Activated CD4-positive, CD25-positive, alpha-beta regulatory T cell treated with anti-CD3 and anti-CD28 coated beads, Interleukin-2, amount 50 U/mL, for 16 hours (primary cell): ENCODE results near the gene RPL29.

Experiments
- DNase-seq: peaks from one replicate; pipeline ENCODE4 v3.0.0-alpha.2; 2020; ENCODE audit warnings: low read depth, low spot score

RPL29 gene

DNA sequence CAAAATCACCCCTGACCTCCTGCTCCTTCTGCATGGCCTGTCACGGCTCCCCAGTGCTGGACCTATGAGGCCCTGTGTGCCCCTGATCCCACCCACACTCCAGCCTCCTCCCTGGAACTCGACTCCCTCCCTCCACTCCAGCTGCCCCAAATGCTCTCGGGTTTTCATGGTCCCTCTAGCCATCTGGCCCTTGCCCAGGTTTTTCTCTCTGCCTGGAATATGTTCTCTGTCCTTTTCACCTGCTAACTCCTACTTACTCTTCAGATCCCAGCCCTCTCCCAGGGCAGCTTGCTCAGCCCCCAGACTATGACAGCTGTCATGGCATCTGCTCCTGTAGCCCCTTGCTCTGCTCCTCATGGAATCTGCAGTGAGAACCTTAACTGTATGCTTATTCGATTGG, 30.3 kb upstream of the RPL29 start:
- DNase-seq: no peak

DNA sequence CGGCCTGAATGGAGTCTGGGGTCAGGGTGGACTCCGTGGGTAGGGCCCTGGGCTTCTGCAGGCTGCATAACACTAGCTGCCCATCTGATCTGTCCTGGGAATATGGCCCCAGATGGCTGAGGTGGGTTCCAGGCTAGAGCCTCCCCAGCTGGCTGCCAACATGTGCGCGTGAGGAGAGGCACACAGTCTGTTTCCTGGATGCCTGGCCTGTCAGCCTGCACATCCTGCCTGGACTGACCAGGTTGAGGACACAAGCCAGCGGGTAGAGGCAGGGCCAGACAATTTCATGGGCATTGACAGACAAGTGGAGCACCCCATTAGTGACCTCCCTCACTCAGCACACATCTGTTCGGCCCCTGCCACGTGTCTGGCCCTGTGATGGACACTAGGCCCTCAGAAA, 29.8 kb upstream of the RPL29 start:
- no peak for DNase-seq

DNA sequence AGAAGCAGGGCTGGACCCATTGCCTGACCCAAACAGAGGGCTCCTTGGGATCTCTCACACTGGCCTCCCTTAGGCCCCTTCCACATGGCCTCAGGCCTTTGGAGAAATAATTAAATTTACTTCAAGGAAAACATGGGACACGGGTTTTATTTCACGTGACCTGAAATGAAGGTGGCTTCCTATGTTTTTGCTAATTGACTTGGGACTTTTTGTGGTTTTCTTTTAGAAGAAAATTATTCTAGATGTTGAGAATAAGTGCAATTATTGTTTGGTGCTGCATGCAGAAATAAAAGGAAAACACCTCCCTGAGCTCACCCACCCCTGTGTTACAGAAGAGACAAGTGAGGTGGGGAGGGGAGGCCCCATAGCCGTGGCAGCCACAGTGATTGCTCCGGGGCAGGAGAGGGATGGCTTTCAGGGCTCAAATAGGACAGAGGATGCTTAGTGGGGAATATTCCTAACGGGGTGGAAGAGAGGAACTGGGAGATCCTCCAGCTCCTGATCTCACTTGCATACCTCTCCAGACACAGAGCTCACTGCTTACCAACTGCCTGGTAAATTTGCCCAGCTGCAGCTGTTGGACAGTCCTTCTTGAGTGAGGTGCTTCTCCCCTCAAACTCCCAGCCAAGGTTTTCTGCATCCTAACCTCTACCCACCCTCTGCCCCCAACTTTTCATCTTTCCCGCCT, 29.2 kb upstream of the RPL29 start:
- DNase-seq: no peak

DNA sequence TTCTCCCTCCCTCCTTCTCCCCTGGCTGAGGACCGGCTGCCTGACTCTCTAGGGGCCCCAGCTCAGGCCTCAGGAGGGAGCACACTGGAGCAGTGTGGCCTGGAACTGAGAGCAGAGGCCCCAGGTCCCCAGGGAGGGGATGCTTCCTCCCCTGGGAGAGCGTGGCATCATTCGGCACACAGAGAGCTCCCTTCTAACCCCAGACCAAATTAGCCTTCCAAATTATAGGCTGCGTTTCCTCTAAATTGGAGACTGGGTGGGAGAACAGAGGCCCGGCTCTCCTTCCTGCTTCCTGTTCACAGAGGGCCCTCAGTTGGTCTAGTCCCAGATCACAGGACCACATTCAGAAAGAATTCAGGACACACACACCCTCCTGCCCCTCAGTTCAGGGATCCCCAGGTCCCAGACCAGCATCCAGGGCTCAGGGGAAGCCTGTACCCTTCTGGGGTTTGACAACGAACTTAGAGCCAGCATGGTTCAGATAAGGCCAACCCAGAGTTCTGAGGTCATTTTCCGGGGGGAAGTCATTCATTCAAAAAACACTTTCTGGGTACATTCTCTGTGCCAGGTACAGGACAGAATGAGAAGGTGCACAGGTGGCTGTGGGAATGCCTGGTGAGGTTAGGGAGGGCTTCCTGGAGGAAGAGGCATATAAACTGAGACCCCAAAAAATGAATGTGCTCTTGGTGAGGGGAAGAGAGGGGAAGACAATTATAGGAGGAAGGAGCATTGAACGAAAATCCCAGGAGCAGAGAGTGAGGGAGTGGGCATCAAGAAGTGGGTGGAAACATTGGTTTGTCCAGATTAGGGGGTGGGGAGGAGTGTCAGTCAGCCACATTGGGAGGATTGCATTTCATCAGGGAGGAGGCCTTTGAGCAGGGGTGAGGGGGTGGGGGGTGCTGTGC, 28.4 kb upstream of the RPL29 start:
- DNase-seq: no peak

DNA sequence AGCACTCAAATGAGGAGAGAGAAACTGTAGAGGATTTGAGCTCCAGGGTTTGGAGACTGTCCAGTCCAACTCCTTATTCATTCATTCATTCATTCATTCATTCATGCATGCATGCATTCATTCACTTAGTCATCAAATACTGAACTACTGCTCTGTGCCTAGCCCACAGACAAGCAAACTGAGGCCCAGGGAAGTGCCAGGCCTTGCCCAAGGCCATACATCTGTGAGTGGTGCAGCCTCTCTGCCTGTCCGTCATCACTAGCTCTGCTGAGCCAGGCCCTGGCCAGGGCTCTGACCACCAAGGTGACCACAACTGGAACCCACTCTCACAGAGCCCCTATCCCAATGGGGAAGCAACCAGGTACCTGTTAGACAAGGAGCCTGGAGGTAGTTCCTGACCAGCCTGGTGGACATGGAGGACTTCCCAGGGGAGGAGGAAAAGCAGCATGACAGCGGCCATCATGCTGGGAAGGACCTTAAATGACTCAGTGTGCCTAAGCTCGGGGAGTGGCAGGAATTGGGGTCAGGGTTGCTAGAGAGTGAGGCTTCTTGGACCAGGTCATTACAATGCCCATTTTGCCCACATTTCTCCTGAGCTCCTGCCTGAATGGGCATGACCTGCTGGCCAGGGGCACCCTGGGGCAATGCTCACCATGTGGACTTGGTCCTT, 27.5 kb upstream of the RPL29 start:
- DNase-seq: no peak

DNA sequence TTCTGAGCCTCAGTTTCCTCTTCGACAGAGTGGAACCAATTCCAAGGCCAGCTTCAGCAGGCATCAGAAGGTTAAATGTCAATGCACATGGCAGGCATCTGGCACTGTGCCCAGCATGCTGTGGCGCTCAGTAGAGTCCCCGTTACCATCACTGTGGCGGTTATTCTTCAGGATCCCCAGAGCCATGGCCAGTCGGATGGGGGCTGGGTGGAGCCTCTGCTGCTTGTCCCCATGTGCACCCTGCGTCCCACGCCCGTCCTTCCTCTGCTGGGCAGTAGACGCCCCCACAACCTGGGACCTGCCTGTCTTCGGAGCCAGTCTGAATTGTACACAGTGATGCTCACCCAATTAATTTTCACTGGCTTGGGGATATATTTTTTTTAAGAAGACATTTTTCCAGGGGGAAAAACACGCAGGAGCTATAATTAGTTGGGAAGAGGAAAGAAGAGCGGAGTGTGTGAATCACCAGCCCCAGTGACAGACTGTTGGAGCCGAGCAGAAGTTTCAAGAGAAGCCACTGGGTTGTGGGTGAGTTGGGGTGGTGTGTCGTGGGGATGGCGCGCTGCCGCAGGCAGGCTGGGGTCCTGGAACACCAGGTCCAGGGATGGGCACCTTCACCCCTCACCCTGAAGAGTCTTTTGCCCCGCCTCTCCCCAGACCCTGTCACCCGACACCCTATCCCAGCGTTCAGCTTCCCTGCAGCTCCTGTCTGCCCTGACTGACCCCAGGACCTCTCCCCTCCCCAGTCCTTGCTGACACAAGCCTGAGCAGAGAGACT, 26.8 kb upstream of the RPL29 start:
- DNase-seq: no peak

DNA sequence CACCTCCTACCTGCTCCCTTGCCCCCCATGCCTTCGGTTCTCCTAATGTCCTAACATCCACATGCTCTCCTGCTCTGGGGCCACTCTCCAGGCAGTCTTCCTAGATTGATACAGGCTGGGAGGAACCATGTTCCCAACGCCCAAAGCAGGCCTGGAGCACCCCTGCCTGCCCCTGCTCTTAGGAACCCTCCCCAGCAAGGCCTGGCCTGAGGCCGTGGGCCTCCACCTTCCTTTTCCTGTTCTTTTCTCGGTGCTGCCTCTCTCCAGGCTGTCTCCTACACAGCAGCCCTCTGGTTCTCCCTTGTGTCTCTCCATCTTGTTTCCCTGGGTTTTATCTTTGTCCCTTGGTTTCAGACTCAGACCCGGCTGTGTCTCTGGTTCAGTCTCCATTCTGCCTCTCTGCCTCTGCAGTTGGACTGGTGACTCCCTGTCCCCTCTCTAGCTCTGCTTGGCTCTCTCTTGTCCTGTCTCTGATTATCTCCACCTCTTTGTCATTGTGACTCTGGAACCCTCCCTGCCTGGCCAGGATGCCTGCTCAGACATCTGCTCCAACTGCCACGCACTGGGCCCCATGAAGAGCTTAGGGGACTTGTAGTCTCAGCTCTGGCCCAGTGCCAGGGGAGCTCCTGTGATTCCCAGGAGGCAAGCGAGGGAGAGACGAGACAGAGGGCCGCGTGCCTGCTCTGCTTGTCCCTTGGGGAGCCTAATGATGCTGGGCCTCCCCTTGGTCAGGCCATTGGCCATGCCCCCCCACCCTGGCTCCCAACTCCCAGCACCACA, 26.0 kb upstream of the RPL29 start:
- DNase-seq: no peak

DNA sequence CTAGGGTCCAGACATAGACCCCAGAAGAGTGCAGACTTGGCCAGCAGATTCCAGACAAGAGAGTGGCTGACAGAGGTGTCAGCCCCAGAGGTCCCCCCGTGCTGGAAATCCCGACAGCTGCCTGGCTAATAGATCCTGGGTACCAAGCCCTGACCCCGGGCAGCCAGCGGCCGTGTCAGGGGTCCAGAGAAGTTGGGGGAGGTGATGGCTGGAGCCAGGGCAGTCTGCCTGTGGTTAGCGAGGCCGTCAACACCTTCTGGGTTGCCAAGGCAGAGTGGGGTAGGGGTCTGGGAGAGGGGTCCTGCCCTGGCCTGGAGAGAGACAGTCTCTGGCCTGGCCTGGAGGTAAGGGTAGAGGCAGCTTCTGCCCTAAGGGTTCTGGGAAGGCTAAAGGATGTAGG, 25.1 kb upstream of the RPL29 start:
- no peak for DNase-seq

DNA sequence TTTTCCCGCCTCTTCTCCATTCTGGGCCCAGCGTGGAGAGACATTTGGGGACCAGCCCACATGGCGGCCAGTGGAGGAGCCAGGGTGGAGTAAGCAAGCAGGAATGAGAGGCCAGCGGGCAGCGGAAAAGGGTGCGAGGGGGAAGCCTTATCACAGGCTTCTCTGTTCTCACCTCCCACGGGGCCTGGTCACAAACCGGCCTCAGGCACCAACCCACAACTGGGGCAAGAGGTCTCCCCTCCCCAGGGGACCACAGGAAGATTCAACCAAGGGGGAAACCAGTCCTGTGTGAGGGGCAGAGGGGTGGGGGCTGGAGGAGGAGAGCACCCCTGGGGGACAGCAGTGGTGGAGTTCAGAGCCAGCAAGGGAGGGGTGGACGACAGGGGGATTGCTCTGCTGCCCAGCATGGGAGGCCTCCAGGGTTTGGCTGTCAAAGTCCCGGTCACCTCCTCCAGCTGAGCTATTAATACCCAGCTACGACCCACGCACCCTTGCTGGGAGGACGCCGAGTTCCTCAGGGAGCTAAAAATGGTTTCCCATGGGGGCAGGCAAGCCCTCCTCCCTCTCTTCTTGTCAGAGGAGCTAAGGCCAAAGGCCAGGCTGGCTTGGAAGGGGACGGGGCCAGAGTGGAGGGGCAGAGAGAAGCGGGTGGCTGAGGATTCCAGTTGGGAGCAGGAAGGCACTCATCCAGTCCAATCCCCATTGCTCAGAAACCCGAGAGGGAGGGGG, 23.8 kb upstream of the RPL29 start:
- DNase-seq: no peak

DNA sequence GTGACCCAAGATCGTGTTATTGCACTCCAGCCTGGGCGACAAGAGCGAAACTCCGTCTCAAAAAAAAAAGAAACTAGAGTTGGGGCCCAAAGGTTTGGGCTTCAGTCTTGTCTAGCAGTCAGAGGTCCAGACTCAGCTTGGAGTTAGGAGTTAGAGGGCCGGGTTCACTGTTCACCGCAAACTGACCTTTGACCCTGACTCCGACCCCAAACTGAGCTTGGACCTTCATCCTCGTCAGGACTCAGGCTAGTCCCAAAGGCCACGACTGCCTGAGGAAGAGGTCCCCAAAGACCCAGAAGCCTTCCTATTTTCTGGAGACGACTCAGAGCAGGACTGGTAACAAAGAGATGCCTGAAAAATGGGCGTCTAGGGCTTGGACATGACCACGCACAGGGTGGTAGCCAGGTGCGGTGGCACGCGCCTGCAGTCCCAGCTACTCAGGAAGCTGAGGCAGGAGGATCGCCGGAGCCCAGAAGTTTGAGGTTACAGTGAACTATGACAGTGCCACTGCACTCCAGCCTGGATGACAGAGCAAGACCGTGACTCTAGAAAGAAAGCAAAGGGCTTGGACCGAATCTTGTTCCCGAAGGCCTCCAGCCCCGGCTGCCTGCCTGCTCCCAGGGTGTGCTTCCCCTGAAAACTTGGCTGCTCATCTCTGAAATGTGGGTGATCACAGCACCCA, 22.8 kb upstream of the RPL29 start:
- DNase-seq: no peak

DNA sequence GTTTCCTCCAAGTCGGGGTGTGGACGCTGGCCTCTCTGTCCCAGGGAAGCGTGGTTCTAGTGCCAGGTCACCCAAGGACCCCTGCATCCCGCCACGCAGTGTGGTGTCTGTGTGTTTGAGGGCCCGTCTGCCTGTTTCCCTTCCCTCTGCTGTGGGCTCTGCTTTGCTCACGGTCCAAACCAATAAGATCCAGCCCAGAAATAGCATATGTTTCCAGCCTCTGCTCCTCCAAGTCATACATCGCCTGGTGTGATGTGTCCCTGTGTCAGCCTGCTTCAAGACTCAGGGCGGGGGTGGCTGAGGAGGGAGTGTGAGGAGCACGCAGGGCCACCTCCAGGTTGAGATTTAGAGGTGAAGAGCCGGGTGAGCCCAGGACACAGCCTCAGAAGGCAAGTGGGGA, 21.9 kb upstream of the RPL29 start:
- DNase-seq: no peak

DNA sequence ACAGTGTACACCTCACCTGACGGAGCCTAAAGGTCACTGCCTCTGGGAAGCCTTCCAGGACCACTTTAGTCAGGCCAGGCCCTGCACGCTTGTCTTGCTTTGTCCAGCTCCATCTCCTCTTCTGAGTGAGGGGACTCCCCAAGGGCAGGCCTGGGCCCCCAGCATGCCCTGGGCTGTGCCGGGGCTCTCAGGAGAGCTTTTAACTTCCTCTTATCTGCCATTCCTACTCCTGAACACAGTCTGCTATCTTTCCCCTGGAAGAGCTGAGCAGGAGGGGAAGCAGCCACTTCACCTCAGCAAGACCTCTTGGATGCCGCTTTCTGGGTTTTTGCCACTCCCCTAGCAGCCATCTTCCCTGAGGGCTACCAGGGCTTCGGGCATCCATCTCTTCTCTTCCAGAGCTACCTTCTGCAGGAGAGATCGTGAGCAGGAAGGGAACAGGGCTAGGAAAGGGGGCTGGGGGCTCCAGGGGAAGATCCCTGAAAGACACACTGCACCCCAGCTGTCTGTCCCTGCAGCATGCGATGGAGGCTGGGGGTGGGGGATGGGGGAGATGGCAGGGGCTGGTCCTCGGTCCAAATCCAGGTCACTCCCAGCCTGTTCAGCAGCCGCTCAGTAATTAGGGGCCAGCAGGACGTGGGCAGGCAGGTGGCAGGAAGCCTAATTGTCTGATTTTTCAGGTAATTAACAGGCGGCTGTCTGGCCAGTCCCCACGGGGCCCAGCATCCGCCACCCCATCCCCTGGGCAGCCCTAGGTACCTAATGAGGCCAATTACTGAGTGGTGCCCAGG, 19.9 kb upstream of the RPL29 start:
- DNase-seq: no peak

DNA sequence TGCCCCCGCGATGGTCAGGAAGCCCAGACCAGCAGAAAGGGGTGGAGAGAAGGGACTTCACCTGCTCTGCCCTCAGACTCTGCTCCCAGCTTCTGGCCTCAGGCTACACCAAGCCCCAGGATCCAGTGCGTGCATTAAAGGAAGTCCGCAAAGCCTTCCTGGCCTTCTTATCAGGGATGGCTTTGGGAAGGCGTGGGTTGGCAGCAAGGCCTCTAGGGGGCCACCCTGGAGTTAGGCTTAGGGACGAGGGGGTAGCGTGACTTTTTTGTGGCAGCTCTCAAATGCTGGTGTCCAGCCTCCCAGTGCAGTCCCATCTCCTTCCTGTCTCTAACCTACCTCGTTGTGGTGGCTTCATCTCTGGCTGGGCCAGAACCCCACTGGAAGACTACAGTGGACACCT, 18.9 kb upstream of the RPL29 start:
- no peak for DNase-seq

DNA sequence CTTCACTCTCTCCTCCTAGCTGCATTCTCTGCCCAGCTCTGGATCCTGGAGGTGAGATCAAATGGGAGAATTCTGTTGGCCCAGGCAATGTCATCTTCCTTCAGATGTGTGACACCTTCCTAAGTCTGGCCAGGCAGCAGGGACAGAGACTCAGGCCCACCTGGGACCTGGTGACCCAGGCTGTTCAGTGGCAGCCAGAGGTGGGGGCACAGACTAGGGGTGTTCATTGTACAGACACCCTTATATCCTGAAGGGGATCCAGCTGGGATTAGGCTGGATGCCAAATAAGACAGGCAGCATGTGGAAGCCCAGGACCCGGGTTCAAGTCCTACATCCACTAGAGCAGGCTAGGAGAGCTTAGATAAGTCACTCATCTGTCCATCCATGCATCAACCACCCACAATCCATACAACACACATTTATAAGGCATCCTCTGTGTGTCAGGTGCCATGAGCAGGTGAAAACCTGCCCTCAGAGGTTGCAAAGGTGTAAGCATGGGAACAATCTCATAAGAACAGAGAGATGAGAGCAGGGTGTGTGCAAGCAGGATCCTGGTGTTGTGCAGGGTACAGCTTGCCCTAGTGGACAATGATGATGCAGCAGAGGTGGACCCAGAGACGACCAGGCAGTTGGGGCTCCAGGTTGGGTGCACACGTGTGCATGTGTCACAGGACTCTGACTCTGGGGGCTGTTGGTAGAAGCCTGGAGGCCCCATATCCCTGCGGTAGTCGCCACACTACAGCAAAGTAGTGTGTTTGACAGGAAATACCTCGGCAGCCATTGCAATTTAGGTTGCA, 18.3 kb upstream of the RPL29 start:
- DNase-seq: no peak

DNA sequence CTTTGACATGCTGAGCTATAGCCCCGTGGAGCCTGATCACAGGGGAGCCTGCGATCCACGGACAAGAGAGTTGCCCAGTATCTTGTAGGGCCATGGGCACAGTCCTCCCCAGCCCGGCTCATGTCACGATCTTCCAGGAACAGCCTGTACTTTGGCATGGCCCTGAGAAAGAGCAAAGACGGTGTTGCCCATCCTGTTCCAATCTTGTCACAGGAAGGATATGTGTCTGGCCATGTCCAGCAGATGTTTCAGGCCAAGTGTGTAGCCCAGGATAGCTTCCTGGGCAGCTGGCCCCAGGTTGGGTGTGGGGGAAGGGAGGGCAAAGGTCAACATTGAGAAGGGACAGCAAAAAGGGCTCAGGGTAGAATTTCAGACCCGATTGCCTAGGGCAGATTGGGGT, 17.0 kb upstream of the RPL29 start:
- DNase-seq: no peak

DNA sequence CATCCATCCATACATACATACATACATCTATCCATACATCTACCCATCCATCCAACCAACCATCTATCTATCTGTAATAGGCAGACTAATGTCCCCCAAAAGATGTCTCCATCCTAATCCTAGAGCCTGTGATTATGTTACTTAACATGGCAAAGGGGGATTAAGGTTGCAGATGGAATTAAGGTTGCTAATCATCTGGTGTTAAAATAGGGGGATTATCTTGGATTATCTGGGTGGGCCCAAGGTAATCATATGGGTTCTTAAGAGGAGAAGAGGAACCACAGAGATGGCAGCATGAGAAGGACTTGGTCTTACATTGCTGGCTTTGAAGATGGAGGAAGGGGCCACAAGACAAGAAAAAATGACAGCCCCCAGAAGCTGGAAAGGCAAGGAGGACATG, 14.7 kb upstream of the RPL29 start:
- no peak for DNase-seq

DNA sequence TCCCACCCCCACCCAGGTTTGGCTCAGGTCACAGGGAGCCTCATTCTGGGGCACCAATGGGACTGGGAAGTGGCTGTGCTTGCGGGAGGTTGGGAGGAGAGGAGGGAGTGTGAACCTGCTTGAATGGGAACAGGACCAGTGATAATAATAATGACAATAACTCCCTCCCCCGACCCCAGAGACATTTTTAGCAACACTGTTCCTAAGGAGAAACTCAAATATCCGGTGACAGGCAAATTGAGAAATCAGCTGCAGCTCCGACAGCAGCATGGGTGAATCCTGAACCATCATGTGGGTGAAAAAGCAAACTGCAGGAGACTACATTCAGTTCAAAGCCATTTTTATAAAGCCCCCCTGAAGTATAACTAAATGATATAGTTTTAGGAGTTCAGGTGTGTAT, 11.6 kb upstream of the RPL29 start:
- DNase-seq: no peak

DNA sequence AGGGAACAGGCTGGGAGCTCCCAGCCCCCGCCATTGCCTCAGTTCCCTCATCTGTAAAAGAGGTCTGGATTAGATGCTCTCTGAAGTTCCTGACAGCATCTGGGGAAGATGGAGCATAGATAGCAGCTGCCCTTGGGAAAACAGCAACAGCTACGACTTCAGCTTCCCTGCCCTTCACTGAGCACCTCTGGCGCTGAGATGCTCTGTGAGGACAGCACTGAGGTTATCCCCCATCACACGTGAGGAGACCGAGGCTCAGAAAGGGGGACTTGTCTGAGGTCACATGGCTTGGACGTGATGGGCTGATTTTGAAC, 11.1 kb upstream of the RPL29 start:
- DNase-seq: no peak
